Activated CD8-positive, alpha-beta memory T cell treated with anti-CD3 and anti-CD28 coated beads for 4 hours (primary cell): ENCODE data around the gene CISH.

Experiments
- DNase-seq, 2 donors: peaks; one replicate each; pipeline ENCODE4 v3.0.0-alpha.2; 2020; ENCODE audit warnings: low read depth in 2 of 2

CISH gene

DNA sequence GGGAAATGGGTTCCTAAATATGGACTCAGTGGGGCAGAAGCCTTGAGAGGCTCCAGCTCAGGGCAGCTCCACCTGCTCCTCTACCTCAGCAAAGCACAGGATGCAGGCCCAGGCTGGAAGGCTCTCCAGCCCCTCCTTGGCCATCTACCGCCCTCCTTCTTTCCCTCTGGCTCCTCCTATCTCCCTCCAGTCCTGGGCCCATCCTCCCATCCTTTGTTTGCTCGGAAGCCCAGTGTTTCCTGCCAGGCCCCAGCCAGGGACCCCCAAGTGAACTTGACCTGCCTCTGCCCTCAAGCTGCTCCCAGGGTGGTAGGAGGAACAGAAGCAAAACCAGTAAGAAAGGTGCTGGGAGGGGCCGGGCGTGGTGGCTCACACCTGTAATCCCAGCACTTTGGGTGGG, 25.4 kb upstream of the CISH start:
- no peak for DNase-seq

DNA sequence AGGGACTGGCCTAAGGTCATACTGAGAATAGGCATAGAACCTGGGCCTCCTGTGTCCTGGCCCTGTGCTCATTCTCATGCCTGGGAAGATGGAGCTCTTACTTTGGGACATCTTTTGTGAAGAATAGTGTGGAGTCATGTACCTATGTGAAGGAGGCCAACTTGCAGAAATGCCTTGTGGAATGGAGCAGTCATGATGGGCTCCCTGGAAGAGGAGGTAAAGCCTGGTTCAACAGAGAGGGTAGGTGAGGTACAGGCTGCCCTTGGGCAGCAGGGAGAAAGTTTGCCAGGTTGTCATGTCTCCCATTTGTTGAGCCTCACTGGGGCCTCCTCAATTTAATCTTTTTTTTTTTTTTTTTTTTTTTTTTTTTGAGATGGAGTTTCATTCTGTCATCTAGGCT, 23.5 kb upstream of the CISH start:
- no peak for DNase-seq

DNA sequence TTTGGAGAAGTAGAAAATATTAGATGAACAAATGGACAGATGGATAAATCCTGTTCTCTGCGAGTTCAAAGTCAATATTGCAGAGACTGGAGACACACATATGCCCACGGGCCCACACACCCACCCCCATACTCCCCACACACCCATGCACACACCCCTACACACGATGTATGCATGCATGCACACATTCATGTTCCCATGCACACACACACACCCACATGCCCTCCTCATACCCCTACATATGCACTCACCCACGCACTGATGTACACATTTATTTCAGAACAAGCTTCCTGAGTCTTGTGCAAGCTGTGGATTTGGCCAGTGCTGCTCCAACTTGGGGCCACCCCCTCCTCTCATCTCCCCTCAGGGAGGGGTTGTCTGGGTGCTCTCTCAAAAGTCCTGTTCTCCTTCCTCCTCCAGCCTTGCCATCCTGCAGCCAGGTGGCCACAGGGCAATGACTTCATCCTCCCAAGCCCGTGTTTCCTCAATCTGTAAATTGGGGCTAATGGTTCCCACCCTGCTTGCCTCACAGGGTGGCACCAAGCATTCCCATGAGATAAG, 21.7 kb upstream of the CISH start:
- DNase-seq, result no peak

DNA sequence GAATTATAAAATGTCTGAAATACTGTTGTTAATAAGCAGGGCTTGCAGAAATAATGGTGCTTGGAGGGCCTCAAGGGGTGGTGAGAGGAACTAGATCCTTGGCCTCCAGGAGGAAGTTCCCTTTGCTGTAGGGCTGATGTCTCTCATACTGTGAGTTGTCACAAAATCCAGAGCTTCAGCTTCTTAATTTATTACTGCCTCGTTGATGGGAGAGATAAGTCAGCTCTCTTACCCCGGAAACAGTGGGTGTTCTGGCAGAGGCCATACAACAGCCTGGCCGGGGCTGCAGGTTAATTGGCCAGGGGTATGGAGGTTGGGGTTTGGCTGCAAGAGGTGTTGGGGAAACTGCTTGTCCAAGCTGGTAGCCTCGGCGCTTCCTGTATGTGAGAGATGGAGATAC, 20.9 kb upstream of the CISH start:
- no peak for DNase-seq

DNA sequence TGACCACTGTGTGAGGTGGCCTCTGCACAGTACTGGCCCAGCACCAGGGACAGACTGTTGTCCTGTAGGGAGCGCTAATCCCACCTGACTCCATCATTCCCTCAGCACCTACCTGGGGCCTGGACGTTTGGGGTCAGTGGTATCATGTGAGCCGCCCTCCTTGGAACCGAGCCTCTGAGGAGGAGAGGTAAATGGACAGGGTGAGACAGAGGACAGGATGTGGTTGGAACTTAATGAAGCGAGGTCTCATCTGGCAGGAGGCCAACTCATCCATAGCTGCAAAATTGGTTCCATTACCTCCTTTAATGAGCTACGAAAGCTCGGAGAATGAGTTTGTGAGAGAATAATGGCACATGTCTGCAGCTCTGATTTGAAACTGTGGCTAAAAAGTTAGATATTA, 19.3 kb upstream of the CISH start:
- no peak for DNase-seq

DNA sequence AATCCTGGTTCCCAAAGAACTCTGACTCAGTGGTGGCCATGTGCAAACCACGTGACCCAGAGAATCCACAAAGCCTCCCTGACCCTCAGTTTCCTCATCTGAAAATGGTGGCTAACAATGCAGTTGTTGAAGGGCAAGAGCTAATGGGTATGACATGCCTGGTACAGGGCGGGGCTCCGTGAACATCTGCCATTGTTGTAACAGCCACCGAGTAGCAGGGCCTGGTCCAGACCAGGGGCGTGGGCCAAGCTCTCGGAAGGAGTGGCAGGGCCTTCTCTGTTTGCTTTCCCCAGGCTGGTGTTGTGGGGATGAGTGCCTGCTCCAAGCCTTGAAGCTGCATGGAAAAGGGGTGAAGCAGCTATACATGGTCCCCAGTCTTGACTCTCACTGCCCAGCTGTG, 18.8 kb upstream of the CISH start:
- no peak for DNase-seq

DNA sequence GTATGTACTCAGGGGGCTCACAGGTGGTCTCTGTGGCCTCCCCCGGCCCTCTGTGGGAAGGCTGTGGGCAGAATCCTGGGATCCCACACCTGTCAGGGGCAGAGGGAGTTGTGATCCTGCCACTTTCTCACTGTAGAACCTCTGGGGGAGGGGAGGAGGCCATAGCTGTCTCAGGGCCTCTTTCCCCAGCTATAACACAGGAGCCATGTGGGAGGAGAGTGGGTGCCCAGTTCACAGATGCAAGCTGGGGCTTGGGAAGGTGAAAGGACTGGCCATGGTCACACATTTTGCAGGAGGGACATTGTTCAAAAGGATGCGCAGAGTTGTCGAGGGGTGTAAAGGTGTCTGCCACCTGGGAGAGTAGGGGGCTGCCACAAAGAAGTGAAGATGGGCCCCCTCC, 17.0 kb upstream of the CISH start:
- no peak for DNase-seq

DNA sequence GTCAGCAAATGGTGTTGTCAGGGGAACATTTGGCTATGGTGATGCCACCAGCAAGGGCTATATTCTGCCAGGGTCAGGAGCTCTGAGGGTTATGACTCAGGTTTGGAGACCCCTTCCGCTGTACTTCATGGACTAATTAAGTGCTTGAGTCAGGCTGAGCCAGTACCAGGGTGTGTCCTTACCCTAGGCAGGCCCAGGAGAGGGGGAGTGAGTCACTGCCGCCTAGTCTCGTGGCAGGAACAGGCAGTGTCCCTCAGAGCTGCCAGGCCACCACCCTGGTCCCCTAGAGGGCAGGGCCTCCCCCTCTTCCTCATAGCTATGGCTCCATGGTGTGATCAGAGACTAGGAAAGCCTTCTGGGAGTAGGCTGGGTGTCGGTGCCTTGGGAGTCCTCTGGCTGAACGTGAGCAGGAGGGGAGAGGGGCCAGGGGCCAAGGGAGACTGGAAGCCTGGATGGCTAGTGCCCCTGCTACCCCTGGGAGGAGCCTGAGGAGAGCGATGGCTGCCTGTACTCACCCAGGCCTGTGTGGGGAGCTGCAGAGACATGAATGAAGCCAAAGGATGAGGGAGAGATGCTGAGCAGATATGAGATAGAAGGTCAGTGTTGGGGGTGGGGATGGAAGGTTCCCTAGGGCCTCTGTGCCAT, 16.0 kb upstream of the CISH start:
- DNase-seq, result no peak

DNA sequence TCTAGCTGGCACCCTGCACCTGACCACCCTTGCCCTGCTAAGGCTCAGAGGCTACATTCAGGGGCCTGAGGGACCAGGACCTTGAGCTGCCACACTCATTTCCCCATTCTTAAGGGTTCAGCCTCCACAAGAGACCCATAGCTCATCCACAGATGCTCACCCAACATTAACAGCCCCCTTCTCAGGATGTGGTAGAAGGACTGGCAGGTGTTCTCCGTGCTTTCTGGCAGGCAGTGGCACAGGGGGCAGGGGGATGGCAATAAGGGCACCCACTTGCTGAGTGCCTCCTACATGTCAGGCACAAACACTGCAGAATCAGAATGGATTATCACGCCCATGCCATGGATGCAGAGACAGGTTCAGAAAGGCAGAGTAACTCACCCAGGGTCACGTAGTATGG, 14.8 kb upstream of the CISH start:
- no peak for DNase-seq

DNA sequence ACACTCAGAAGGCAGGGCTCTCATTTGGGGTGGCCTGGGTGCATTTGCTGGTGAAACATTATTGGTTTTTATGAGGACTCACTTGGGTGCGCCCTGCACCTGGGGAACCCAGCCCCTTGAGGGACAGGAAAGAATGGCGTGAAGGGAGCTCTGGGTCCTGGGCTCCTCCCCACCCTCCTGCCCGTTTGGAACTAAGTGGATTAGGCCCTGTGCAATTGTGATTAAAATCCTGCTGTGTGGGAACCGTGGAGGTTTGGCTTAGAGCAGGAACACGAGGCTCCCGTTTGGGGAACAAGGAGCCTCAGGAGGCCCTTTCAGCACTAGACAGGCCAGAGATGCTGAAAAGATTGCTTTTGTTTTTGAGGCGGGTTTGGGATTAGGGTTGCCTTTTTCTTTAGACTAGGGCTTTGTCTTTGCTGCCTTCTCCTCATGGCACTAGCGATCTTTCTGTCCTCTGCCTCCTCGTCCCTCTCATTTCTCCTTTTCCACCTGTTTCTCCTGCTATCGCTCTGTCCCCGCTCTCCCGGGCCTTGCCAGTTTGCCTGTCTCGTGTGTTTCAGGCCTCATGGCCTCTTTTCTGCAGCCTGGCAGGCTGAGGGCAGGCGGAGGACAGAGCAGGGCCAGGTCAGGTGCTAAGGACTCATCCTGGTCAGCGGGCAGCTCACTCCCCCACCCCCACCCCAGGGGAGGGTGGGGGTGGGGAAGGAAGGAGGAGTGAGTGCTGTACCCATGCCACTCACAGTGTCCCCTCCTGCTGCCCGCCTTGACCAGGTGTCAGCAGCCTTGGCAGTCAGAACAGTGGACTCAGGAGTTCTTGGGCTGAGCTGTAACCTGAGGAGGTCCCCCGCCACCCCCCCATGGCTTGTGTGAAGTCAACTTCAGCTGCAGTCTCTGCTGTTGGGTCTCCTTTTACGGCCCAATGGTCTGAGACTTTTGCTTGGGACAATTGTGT, 13.9 kb upstream of the CISH start:
- DNase-seq, result no peak

DNA sequence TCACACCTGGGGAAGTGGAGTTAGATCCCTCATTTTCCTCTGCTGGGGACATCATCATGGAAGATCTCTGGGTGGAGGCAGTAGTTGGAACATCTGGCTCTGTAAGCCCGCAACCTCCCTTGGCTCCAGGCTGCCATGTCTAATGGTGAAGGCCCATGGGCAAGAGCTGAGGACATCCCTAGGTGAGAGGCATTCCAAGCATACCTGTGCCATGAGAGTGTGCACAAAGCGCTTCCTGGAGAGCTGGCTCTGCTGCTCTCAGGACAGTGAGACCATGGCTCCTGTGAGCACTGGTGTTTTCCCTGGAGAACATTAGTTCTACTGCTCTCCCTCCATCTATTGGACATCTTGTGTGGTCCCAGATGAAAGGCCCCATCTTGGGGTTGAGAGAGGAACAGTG, 13.1 kb upstream of the CISH start:
- no peak for DNase-seq

DNA sequence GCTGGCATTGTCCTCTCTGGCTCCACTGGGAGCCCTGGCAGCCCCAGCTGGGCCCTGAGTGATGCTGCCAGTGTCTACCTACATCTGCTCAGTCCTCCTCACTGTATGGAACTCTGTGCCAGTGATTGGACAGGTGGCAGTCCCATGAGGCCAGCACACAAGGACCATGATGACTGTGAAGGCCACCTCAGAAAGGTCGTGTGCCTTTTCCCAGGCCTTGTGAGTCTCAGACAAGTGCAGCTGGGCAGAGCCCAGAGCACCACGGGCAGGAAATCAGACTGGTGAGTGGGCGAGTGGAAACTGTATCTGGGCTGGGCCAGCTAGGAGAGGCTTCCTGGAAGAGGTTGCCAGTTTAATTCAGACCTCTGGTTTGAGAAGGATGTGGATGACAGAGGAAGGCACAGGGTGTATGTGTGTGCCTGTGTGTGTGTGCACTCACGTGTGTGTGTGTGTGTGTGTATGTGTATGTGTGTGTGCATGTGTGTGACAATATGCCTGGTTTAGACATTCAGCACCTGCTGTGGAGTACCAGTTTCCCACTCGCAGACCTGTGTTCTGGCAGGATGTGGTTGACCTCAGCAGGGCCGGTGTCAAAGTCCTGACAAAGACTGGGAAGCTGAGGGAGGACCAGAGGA, 12.4 kb upstream of the CISH start:
- DNase-seq, result no peak

DNA sequence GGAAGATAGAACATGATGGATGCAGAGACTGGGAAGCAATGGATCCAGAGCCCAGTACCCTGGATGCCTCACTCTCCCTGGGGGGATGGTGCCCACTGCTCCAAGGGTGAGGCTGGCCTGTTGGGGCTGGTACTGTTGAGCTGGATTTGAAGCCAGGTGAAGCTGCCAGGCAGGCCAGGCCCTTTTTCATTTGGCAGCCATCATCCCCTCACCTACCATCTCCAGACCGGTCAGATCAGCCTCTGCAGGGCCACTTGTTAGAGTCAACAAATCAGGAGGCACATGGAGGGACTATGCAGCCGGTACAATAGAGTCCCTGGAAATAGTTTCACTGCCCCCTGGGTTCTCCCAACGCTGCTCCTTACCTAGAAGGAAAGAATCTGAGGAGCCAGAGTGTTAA, 11.3 kb upstream of the CISH start:
- DNase-seq, result no peak

DNA sequence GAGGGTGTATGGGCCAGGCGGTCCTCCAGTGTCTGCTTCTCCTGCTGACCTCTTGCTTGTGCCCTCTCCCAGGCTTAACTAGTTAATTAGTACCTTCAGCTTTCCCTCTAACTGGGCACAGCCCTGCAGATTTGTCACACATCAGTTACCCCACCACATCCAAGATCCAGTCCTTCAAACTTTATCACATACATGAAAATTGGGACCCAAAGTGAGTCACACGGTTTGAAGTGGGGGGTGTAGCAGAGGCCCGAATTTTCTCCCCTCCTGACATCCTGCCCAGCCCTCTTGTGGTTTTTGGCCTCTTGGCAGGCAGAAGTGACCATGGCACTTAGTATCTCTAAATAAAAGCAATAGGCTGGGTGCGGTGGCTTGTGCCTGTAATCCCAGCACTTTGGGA, 9.2 kb upstream of the CISH start:
- no peak for DNase-seq

DNA sequence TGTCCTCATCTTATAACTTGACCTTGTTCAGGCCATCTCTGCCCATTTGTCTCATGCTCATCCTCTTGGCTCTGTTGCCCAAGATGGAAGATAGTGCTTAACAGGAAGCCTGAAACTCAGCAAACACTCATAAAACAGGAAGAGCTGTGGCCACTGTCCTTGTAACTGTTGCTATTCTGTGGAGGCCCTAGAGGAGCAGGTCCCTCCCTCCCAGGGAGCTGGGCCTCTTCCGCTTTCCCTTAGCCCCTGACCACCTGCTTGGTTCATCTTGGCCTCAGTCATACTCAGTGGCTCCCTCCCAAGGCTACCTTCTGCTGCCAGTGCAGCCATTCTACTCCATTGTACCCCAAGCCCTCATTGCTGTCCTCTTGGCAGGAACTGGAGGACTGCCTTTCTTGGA, 8.8 kb upstream of the CISH start:
- no peak for DNase-seq

DNA sequence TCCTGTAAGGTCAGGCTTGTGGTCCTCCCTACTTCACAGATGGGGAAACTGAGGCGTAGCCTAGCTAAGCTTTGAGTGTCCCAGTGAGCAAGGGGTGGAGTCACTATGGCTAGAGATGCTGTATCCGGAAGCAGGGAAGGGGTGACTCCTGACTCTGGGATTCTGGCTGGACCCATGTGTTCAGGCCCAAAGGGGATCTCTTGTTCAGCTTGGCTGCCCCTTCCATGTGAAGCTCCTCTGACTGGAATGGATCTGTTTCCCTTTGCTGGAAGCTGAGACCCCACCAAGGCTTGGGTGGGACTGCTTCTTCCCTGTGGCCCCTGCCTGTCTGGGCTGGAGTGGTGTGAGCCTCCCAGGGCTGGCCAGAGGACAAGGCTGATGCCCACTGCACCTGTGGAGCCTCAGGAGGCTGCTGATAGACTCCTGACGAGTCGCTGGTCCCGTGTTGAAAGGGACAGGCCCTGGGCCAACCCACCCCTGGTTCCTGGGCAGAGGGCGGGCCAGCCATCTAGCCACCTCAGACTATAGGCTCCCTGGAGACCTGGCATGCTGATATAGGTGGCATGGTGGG, 6.4 kb upstream of the CISH start:
- no peak for DNase-seq

DNA sequence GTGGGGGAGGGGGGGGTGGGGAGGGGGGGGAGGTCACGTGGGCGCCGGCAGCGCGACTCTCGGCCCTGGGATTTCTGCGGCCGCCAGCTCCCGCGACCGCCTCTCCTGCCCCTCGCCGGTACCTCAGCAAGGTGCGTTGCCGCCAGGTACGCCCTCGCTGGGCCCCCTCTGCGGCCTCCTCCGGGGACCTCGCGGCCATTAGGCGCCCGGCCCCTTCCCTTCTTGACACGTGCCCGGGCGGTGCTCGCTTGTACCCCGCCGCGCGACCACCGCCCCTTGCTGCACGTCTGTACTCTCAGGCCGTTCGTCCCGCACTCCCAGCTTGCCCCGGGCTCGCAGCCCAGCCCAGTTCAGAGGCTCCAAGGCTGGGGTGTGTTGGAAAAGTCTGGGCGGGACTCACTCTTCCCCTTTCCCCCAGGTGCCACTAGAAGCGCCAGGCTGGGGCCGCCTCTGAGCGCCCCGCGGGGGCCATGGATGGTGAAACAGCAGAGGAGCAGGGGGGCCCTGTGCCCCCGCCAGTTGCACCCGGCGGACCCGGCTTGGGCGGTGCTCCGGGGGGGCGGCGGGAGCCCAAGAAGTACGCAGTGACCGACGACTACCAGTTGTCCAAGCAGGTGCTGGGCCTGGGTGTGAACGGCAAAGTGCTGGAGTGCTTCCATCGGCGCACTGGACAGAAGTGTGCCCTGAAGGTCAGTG, 5.7 kb upstream of the CISH start, which contains the start of gene MAPKAPK3:
MAPKAPK3 (plus strand) TSS at position 56 of the 696 bp plus-strand sequence; CDS start at position 471, 415 bp downstream.
- DNase-seq, result no peak

DNA sequence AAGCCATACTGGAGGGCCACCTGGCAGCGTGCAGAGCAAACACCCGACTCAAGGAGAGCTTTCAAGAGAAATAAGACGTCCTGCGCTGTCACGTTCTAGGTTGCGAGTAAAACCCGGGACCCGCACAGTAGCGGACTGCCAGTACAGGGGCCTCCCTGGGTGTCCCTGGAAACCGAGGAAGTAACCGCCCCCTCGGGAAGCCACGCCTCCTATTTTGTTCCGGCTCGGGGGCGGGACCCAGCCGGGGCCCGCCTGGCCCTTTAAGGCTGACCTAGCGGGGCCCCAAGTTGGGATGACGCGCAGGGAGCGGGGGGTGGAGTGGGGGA, 5.2 kb upstream of the CISH start:
- DNase-seq, result peak; percentile 91 to 93

DNA sequence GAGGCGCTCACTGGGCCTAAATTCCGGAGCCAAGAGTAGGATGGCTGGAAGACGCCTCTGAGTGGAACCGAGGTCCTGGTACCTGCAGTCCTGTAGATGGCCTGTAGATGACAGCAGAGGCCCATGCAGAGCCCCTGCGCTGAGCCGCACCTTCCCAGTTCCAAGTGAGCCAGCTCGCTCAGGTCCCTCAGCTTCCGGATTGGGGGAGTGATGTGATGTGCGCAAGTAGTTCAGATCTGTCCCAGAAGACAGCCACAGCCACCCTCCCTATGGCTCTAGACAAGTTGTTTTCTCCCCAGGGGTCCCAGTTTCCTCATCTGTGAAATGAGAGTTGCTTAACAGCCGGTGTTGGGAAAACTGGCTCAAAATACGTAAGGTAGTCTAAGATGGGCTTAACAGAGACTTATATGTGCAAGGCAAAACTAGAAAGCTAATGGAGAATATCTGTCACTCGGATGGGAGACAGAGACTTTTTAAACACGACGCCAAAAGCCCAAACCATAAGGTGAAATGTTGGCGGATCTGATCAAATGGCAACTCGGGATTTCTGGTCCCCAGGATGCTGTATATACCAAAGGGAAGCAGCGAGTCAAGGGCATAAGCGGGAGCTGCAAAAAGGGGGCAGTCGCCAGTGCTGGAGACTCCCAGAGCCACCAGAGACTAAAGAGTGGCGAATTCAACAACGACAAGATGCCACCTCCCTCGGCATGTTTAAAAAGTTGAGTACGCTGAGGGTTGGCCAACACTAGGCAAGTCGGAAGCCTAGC, 4.6 kb upstream of the CISH start:
- DNase-seq, result peak; percentile 73 to 75

DNA sequence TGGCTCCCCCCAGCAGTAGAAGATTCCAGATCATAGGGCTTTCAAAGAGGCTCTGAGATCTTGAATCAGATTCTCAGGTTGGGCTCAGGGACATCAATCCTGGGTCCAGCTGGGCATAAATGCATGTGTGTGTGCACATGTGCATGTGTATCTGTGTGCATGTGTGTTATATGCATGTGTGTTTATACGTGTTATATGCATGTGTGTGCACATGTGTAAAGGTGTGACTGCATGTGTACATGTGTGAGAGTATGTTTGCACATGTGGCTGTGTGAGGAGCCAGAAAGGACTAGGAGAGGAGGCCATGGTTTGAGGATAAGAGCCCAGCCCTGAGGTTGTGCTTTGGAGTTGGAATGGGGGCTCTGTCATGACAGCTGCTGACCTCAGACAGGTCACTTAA, 3.6 kb upstream of the CISH start:
- DNase-seq, result no peak
